GM12875 (cell line): ENCODE data around the gene GPR160.

ENCODE experiments used
- H3K4me3 ChIP-seq: one replicate; pipeline ENCODE4 v1.5.1; 2011; ENCODE audit warnings: low read depth, low read length, control low read depth
- TF ChIP-seq, protein P1 (sequence below): IDR thresholded peaks from 2 replicates; pipeline ENCODE4 v1.5.1; 2011; ENCODE audit warnings: low read depth, mild to moderate bottlenecking, control low read depth, inconsistent platforms, low read length, moderate library complexity, borderline replicate concordance; ENCODE audit not compliant: insufficient read depth

Gene GPR160

GRCh38 chr3:170092907-170093306, 55.1 kb downstream of the GPR160 start:
- TF ChIP-seq, protein P1, sequence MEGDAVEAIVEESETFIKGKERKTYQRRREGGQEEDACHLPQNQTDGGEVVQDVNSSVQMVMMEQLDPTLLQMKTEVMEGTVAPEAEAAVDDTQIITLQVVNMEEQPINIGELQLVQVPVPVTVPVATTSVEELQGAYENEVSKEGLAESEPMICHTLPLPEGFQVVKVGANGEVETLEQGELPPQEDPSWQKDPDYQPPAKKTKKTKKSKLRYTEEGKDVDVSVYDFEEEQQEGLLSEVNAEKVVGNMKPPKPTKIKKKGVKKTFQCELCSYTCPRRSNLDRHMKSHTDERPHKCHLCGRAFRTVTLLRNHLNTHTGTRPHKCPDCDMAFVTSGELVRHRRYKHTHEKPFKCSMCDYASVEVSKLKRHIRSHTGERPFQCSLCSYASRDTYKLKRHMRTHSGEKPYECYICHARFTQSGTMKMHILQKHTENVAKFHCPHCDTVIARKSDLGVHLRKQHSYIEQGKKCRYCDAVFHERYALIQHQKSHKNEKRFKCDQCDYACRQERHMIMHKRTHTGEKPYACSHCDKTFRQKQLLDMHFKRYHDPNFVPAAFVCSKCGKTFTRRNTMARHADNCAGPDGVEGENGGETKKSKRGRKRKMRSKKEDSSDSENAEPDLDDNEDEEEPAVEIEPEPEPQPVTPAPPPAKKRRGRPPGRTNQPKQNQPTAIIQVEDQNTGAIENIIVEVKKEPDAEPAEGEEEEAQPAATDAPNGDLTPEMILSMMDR: no peak
- no peak overlapping the region for H3K4me3 ChIP-seq

DNA sequence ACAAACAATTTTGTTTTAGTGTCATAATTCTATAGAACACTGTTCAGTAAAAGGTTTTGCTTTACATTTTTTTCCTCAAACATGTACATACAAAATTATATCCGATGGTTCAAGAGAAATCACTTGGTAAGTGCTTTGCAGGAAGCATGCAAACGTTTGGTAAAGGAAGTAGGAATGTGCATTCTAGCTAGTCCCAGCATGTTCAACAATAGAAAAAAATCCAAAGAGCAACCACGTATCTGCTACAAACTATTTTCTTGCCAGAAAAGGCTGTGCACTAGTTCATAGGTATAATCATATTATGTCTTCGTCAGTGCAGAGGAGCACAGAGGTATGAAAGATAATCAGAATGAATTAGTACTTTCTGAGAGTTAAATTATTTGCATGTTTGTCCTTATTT, 58.0 kb downstream of the GPR160 start:
- no peak overlapping the region for H3K4me3 ChIP-seq
- TF ChIP-seq, protein P1: no peak

- TF ChIP-seq, protein P1: no peak
- no peak overlapping the region for H3K4me3 ChIP-seq
Measured at GRCh38 chr3:170096342-170096741, 58.5 kb downstream of the GPR160 start.

GRCh38 chr3:170098753-170099152, 61.0 kb downstream of the GPR160 start:
- TF ChIP-seq, protein P1: no peak

DNA sequence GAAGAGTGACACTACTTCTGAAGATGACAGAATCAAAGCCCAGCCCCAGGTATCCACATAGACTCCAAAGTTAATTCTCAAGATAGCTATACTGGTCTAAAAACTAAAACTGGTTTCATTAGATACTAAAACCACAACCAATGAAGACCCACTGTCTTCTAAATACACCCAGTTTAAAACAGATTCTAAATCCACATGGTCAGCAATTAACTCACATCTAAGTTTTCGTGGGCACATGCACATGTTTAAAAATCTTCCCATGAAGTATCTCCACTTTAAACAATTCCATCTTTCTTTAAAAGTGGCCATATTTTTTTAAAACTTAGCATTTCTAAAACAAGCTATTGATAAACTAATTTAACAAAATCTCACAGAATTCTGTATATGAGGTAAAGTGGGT, 63.1 kb downstream of the GPR160 start:
- H3K4me3 ChIP-seq: no peak overlapping the region
- TF ChIP-seq, protein P1: no peak

More at GRCh38 chr3:170098753-170099152, 61.0 kb downstream of the GPR160 start:
- no peak overlapping the region for H3K4me3 ChIP-seq

- TF ChIP-seq, protein P1: no peak
- no peak overlapping the region for H3K4me3 ChIP-seq
Measured at GRCh38 chr3:170102431-170102830, 64.6 kb downstream of the GPR160 start.

DNA sequence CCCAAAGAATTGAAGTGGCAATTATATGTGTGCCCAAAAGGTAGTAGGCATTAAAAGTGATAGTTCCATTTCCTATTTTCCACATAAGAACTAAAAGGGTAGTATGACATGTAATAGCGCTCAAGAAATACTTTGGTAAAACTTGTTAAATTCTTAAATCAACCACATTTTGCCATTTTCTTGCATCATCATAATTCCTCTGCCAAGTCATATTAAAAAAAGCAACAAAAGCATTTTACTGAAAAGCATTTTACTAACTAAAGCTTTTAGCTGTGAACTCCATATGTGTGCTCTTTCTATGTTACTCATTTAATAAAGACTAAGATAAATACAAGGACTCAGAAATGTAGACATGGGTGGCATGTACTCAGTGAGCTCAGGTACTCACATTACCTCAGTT, 70.1 kb downstream of the GPR160 start:
- no peak overlapping the region for H3K4me3 ChIP-seq
- TF ChIP-seq, protein P1: no peak
